Fibroblast of peridontal ligament (primary cell): ENCODE data around the gene PREX1.

Experiments
- DNase-seq: peaks from one replicate; pipeline ENCODE4 v3.0.0-alpha.2; 2010; ENCODE audit errors: extremely low read depth

Gene PREX1

GRCh38 chr20:48622421-48622820, 205.4 kb downstream of the PREX1 start:
- no peak for DNase-seq

- DNase-seq = no peak
Measured at GRCh38 chr20:48621376-48622078, 206.3 kb downstream of the PREX1 start.

GRCh38 chr20:48620507-48621375, 207.1 kb downstream of the PREX1 start:
- peak; percentile 81 for DNase-seq

- no peak for DNase-seq
Measured at GRCh38 chr20:48620154-48620506, 207.7 kb downstream of the PREX1 start.

GRCh38 chr20:48619126-48620101, 208.4 kb downstream of the PREX1 start:
- no peak for DNase-seq

GRCh38 chr20:48618631-48619030, 209.2 kb downstream of the PREX1 start:
- DNase-seq = no peak

- DNase-seq = no peak
Measured at GRCh38 chr20:48618052-48618451, 209.7 kb downstream of the PREX1 start.

- DNase-seq = no peak
Measured at GRCh38 chr20:48617481-48617880, 210.3 kb downstream of the PREX1 start.

- no peak for DNase-seq
Measured at GRCh38 chr20:48616481-48616880, 211.3 kb downstream of the PREX1 start.

- DNase-seq = no peak
Measured at GRCh38 chr20:48615871-48616270, 211.9 kb downstream of the PREX1 start.

GRCh38 chr20:48614593-48615274, 213.1 kb downstream of the PREX1 start:
- DNase-seq = no peak

- DNase-seq = no peak
Measured at GRCh38 chr20:48613926-48614325, 213.9 kb downstream of the PREX1 start.

- no peak for DNase-seq
Measured at GRCh38 chr20:48612335-48612734, 215.5 kb downstream of the PREX1 start.

GRCh38 chr20:48610996-48611395, 216.8 kb downstream of the PREX1 start:
- DNase-seq = no peak

- DNase-seq = no peak
Measured at GRCh38 chr20:48609491-48609978, 218.3 kb downstream of the PREX1 start.

GRCh38 chr20:48608756-48609155, 219.0 kb downstream of the PREX1 start:
- no peak for DNase-seq

- DNase-seq = no peak
Measured at GRCh38 chr20:48607544-48607865, 220.3 kb downstream of the PREX1 start.

GRCh38 chr20:48606841-48607543, 220.8 kb downstream of the PREX1 start:
- no peak for DNase-seq

- DNase-seq = no peak
Measured at GRCh38 chr20:48606172-48606840, 221.5 kb downstream of the PREX1 start.
